Stimulated activated CD8-positive, alpha-beta memory T cell treated with anti-CD3 and anti-CD28 coated beads, Interleukin-12 subunit alpha, Interleukin-12 subunit beta, amount 100 ng/mL, for 1 hour (primary cell): ENCODE measurements around the gene TLCD2.
"Not testable (repeated sequence)": the region's sequence is repeated elsewhere in the genome, so short reads cannot be mapped to it uniquely, and the experiment has no call there.

Source experiments
- DNase-seq: peaks from one replicate; pipeline ENCODE4 v3.0.0-alpha.2; 2020; ENCODE audit warnings: low read depth

The TLCD2 gene, protein sequence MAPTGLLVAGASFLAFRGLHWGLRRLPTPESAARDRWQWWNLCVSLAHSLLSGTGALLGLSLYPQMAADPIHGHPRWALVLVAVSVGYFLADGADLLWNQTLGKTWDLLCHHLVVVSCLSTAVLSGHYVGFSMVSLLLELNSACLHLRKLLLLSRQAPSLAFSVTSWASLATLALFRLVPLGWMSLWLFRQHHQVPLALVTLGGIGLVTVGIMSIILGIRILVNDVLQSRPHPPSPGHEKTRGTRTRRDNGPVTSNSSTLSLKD

GRCh38 chr17:1709971-1710806 lies at the start of gene TLCD2:
TSS of gene TLCD2 (minus strand) at chr17:1710377. CDS start at chr17:1710242, 135 bp downstream.
- DNase-seq, result no peak

DNA sequence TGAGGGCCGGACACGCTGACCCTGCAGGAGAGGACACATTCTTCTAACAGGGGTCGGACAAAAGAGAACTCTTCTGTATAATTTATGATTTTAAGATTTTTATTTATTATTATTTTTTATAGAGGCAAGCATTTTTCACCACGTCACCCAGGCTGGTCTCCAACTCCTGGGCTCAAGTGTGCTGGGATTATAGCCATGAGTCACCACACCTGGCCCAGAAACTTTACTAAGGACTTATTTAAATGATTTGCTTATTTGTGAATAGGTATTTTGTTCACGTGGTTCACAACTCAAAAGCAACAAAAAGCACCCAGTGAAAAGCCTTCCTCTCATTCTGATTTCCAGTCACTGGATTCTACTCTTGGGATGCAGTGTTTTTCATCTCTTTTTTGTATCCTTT lies 49.4 kb upstream of the TLCD2 start:
- no peak for DNase-seq

DNA sequence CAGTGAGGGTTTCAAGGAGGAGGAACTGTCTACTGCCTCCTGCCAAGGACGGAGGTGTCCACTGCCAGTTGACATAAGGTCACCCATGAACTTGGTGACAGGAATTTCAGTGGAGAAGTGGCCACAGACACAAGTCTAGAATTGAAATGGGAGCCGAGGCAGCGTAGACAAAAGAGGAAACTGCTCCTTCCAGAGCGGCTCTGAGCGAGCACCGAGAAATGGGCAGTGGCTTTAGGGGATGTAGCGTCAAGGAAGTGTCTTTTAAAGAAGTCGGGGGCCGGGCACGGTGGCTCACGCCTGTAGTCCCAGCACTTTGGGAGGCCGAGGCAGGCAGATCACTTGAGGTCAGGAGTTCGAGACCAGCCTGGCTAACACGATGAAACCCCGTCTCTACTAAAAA lies 48.6 kb upstream of the TLCD2 start:
- DNase-seq, result no peak

GRCh38 chr17:1755827-1756262 lies 45.7 kb upstream of the TLCD2 start:
- no peak for DNase-seq

DNA sequence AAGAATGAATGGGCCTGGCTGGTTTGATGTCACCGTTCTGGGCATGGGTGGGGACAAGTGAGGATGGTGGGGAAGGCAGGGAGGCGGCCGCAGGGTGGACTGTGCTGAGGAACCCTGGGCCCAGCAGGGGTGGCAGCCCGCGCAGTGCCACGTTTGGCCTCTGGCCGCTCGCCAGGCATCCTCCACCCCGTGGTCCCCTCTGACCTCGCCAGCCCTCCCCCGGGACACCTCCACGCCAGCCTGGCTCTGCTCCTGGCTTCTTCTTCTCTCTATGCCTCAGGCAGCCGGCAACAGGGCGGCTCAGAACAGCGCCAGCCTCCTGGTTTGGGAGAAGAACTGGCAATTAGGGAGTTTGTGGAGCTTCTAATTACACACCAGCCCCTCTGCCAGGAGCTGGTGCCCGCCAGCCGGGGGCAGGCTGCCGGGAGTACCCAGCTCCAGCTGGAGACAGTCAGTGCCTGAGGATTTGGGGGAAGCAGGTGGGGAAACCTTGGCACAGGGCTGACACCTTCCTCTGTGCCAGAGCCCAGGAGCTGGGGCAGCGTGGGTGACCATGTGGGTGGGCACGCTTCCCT lies 45.2 kb upstream of the TLCD2 start:
- no peak for DNase-seq

- DNase-seq, result no peak
Observed at GRCh38 chr17:1754430-1755112, 44.4 kb upstream of the TLCD2 start.

- DNase-seq, result no peak
Observed at GRCh38 chr17:1753767-1754429, 43.7 kb upstream of the TLCD2 start.

GRCh38 chr17:1752425-1753262 lies 42.5 kb upstream of the TLCD2 start:
- no peak for DNase-seq

- no peak for DNase-seq
Observed at GRCh38 chr17:1750628-1751027, 40.5 kb upstream of the TLCD2 start.

DNA sequence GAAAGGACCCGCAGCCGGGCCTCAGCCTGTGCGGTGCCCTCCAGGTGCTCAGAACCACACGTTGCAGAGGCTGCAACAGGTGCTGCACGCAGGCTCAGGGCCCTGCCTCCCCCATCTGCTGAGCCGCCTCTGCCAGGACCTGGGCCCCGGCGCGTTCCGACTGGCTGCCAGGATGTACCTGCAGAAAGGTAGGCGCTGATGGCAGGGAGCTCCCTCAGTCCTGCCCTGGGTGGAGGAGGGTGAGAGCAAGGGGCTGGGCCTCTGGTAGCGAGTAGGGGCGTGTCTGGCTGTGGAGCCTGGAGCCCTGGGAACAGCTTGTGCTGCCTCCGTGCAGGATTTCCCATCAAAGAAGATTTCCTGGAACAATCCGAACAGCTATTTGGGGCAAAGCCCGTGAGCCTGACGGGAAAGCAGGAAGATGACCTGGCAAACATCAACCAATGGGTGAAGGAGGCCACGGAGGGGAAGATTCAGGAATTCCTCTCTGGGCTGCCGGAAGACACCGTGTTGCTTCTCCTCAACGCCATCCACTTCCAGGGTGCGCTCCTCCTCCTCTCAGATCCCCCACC lies 36.9 kb upstream of the TLCD2 start:
- DNase-seq, result no peak

DNA sequence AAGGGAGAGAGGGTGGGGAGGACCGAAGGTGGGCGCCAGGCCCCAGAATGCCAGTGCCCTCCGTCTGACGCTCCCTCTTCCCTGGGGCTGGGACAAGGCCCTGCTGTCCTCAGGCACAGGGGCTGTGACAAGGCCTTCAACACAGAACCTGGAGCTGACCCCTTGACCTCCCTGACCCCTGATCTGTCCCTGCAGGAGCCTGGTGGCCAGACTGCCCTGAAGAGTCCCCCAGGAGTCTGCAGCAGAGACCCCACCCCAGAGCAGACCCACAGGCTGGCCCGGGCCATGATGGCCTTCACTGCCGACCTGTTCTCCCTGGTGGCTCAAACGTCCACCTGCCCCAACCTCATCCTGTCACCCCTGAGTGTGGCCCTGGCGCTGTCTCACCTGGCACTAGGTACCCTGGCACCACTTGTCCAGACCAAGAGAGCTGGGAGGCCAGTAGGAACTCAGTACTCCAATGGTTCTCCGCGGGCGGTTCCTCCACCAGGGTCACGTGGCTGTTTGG lies 35.4 kb upstream of the TLCD2 start:
- DNase-seq, result no peak

- no peak for DNase-seq
Observed at GRCh38 chr17:1744551-1745512, 34.7 kb upstream of the TLCD2 start.

DNA sequence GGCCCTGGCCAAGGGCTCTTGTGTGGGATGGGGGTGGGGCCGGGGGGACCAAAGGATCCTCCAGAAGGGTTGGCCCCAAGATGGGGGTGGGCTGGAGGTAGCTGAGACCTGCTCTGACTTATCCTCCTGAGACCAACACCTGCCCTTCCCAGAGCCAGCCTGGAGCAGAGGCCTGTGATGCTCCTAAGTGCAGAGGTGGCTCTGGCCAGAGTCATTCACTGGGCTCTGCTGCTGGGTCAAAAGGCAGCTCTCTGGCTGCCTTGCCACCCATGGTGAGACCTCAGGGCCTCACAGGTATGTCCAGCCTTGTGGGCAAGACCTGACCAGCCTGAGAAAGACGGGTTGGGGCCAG lies 32.9 kb upstream of the TLCD2 start:
- no peak for DNase-seq

GRCh38 chr17:1742371-1743087 lies 32.4 kb upstream of the TLCD2 start, which contains the start of gene SERPINF2:
TSS of gene SERPINF2 (plus strand) at chr17:1742871. CDS start at chr17:1744996, 2,125 bp downstream.
- DNase-seq, result no peak

DNA sequence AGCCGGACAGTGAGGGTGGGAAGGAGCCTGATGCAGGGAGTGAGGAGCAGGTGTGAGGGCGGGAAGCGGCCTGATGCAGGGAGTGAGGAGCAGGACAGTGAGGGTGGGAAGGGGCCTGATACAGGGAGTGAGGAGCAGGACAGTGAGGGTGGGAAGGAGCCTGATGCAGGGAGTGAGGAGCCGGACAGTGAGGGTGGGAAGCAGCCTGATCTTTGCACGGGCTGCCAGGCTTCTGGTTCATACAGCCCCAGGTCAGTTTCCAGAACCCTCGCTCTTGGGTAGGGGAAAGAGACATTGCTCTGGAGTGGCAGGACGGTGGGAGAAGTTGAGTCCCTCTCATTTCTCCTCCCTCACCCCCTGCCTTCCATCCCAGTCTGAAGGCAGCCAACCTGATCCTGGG lies 31.7 kb upstream of the TLCD2 start:
- DNase-seq, result not testable (repeated sequence)

GRCh38 chr17:1737531-1738291 lies 27.5 kb upstream of the TLCD2 start:
- DNase-seq, result no peak

DNA sequence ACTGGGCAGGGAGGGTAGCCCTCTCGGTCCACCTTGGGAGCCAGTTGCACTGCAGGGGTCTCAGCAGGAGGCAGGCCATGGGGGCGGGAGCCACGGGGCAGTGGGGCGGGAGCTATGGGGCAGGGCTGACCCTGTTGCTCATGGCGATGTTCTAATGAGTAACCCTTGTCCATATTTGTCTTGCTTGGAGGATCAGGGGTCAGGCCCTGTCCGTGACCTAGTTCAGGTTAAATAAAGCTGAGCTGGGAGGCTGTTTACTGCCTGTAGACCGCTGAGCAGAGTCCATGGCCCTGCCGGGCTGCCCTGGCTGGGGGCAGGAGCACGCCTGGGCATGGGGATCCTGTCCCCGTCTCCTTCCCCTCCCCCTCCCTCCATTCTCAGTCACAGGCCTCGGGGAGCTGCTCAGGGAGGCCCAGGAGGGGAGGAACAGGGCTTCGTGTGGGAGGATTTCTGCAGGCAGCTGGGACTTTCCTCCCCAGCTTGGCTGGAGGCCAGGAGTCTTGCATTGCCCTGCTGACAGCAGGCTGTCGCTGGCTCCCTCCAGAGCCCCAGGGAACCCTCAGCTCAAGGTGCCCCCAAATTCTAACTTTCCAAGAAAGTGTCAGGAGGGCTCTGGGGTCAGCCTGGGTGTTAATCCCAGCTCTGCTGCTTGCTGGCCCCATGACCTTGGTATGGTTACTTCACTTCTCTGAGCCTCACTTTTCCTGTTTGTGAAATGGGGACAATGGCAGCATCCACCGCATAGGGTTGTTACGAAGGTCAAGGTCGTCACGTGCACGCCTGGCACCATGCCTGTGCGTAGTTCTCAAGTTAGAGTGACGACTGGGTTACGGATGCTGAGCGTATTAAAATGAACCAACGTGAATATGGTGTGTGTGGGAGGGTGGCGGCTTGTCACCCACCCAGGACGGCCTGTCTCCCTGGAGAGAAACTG lies 26.4 kb upstream of the TLCD2 start:
- DNase-seq, result no peak
